Activated T-cell treated with anti-CD3 and anti-CD28 coated beads, Interleukin-2, amount 50 U/mL, for 24 hours (primary cell): ENCODE data around the gene XPO1.
"Not testable (repeated sequence)": the region's sequence is repeated elsewhere in the genome, so short reads cannot be mapped to it uniquely, and the experiment has no call there.

Experiments used
- DNase-seq: peaks from one replicate; pipeline ENCODE4 v3.0.0-alpha.2; 2020
- H3K27ac Mint-ChIP-seq: 2 replicates; pipeline ENCODE4 v1.8.0; 2020; ENCODE audit warnings: mild to moderate bottlenecking, mixed read lengths
- H3K27me3 Mint-ChIP-seq: 2 replicates; pipeline ENCODE4 v1.8.0; 2020; ENCODE audit warnings: mixed read lengths
- H3K36me3 Mint-ChIP-seq: 2 replicates; pipeline ENCODE4 v1.8.0; 2020; ENCODE audit warnings: low read depth, mixed read lengths
- H3K4me1 Mint-ChIP-seq: 2 replicates; pipeline ENCODE4 v1.8.0; 2020; ENCODE audit warnings: low read depth, mixed read lengths
- H3K4me3 Mint-ChIP-seq: 2 replicates; pipeline ENCODE4 v1.8.0; 2020; ENCODE audit warnings: mild to moderate bottlenecking, moderate library complexity, mixed read lengths
- H3K9me3 Mint-ChIP-seq: 2 replicates; pipeline ENCODE4 v1.8.0; 2020; ENCODE audit warnings: mixed read lengths

Gene XPO1, protein sequence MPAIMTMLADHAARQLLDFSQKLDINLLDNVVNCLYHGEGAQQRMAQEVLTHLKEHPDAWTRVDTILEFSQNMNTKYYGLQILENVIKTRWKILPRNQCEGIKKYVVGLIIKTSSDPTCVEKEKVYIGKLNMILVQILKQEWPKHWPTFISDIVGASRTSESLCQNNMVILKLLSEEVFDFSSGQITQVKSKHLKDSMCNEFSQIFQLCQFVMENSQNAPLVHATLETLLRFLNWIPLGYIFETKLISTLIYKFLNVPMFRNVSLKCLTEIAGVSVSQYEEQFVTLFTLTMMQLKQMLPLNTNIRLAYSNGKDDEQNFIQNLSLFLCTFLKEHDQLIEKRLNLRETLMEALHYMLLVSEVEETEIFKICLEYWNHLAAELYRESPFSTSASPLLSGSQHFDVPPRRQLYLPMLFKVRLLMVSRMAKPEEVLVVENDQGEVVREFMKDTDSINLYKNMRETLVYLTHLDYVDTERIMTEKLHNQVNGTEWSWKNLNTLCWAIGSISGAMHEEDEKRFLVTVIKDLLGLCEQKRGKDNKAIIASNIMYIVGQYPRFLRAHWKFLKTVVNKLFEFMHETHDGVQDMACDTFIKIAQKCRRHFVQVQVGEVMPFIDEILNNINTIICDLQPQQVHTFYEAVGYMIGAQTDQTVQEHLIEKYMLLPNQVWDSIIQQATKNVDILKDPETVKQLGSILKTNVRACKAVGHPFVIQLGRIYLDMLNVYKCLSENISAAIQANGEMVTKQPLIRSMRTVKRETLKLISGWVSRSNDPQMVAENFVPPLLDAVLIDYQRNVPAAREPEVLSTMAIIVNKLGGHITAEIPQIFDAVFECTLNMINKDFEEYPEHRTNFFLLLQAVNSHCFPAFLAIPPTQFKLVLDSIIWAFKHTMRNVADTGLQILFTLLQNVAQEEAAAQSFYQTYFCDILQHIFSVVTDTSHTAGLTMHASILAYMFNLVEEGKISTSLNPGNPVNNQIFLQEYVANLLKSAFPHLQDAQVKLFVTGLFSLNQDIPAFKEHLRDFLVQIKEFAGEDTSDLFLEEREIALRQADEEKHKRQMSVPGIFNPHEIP (N-terminal part only)

GRCh38 chr2:61538200-61538919 is at the start of gene XPO1:
Gene XPO1 (minus strand): TSS chr2:61538356. CDS start chr2:61533897, 4,459 bp downstream.
- peak within 1 kb of the TSS; percentile 100 for H3K27ac Mint-ChIP-seq
- H3K4me1 Mint-ChIP-seq = peaks cover 43% of the 10 kb centered on the region
- DNase-seq = peak; percentile 99
- peaks cover 46% of the 10 kb centered on the region for H3K36me3 Mint-ChIP-seq
- no peaks in the 10 kb centered on the region for H3K27me3 Mint-ChIP-seq
- H3K9me3 Mint-ChIP-seq = no peaks in the 10 kb centered on the region
- peak within 1 kb of the TSS; percentile 95 for H3K4me3 Mint-ChIP-seq

DNA sequence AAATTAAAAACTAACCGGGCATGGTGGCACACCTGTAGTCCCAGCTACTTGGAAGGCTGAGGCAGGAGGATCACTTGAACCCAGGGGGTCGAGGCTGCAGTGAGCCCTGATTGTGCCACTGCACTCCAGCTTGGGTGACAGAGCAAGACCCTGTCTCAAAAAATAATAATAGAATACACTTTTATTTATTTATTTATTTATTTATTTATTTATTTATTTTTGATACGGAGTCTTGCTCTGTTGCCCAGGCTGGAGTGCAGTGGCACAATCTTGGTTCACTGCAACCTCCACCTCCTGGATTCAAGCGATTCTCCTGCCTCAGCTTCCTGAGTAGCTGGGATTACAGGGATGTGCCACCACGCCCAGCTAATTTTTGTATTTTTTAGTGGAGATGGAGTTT is 48.8 kb upstream of the XPO1 start:
- not testable (repeated sequence) for DNase-seq, H3K27ac Mint-ChIP-seq, H3K9me3 Mint-ChIP-seq, H3K27me3 Mint-ChIP-seq, H3K4me3 Mint-ChIP-seq, H3K4me1 Mint-ChIP-seq, H3K36me3 Mint-ChIP-seq

GRCh38 chr2:61585383-61585782 is 47.2 kb upstream of the XPO1 start:
- H3K36me3 Mint-ChIP-seq = no peaks in the 10 kb centered on the region
- no peak overlapping the region for H3K4me3 Mint-ChIP-seq
- no peaks in the 10 kb centered on the region for H3K27me3 Mint-ChIP-seq
- no peak for DNase-seq
- no peak overlapping the region for H3K27ac Mint-ChIP-seq
- no peaks in the 10 kb centered on the region for H3K9me3 Mint-ChIP-seq
- peaks cover 6% of the 10 kb centered on the region for H3K4me1 Mint-ChIP-seq

GRCh38 chr2:61584368-61584767 is 46.2 kb upstream of the XPO1 start:
- H3K27me3 Mint-ChIP-seq = not testable (repeated sequence)

GRCh38 chr2:61582165-61582564 is 44.0 kb upstream of the XPO1 start:
- no peaks in the 10 kb centered on the region for H3K27me3 Mint-ChIP-seq
- no peaks in the 10 kb centered on the region for H3K9me3 Mint-ChIP-seq
- H3K4me1 Mint-ChIP-seq = peaks cover 6% of the 10 kb centered on the region
- no peak overlapping the region for H3K4me3 Mint-ChIP-seq
- no peak for DNase-seq
- no peaks in the 10 kb centered on the region for H3K36me3 Mint-ChIP-seq
- H3K27ac Mint-ChIP-seq = no peak overlapping the region

More at GRCh38 chr2:61584368-61584767, 46.2 kb upstream of the XPO1 start:
- not testable (repeated sequence) for H3K9me3 Mint-ChIP-seq, H3K4me1 Mint-ChIP-seq, H3K27ac Mint-ChIP-seq, H3K36me3 Mint-ChIP-seq, DNase-seq, H3K4me3 Mint-ChIP-seq

DNA sequence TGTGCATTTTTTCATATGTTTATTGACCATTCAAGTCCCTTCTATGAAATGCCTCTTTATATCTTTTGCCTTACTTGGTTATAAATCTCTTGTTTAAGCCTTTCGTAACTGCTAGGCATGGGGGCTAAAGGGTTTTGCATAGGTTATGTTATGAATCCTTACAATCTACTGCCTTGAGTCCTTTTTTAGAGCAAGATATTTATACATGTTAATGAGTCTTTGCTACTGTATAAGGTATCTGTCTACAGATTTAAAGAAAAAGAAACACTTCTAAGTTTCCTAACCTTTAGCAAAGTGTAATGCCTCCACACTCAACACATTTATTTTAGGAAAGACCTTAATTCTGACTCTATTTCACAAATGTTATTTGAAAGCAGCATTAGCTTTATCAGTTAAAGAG is 43.6 kb upstream of the XPO1 start:
- Mint-ChIP-seq H3K9me3 (no peaks in the 10 kb centered on the region), H3K27ac (no peak overlapping the region), H3K4me3 (no peak overlapping the region), H3K36me3 (no peaks in the 10 kb centered on the region), H3K27me3 (no peaks in the 10 kb centered on the region), H3K4me1 (peaks cover 6% of the 10 kb centered on the region)
- no peak for DNase-seq

DNA sequence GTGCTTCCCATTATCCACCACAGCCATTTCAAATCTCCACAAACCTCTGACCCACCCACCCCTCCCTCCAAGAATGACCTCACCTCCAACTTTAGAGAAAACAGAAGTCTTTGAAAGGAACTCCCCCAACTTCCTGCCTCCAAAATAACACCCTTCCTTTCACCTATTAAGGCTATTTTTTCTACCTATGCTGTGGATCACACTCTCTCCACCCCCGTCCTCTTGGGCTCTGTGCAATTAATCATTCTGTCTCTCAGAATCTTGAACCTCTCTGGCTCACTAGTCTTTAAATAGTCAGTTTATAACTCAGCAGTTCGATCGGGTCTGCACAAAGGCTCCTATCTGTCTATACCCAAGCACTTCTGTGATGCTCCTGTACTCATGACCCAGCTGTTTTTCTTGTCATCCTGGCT is 37.3 kb upstream of the XPO1 start:
- no peak overlapping the region for H3K4me3 Mint-ChIP-seq
- H3K27me3 Mint-ChIP-seq = no peaks in the 10 kb centered on the region
- H3K27ac Mint-ChIP-seq = peak overlapping the region; percentile 45
- no peak for DNase-seq
- H3K9me3 Mint-ChIP-seq = no peaks in the 10 kb centered on the region
- H3K36me3 Mint-ChIP-seq = no peaks in the 10 kb centered on the region
- H3K4me1 Mint-ChIP-seq = peaks cover 11% of the 10 kb centered on the region

DNA sequence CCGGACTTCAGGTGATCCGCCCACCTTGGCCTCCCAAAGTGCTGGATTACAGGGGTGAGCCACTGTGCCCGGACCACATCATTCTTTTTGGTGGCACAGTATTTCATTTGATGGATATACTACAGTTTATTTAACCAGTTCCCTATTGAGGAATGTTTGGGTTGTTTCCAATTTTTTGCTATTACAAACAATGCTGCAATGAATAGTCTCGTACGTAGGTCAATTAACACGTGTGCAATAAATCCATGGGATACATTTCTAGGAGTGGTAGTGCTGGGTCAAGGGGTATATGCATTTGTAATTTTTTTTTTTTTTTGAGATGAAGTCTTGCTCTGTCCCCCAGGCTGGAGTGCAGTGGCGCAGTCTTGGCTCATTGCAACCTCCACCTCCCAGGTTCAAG is 28.4 kb upstream of the XPO1 start:
- DNase-seq = no peak
- Mint-ChIP-seq H3K4me1 (no peaks in the 10 kb centered on the region), H3K27ac (no peak overlapping the region), H3K4me3 (no peak overlapping the region), H3K36me3 (no peaks in the 10 kb centered on the region), H3K27me3 (no peaks in the 10 kb centered on the region), H3K9me3 (no peaks in the 10 kb centered on the region)

DNA sequence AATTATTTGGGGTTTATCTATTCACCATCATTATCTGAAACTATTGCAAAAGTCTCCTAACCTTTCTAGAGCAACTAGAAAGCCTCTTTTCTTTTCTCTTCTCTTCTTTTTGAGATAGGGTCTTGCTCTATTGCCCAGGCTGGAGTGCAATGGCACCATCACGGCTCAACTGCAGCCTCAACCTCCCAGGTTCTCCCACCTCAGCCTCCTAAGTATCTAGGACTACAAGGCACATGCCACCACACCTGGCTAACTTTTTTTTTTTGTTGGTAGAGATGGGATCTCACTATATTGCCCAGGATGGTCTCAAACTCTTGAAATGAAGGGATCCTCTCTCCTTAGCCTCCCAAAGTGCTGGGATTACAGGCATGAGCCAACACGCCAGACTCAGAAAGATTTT is 24.5 kb upstream of the XPO1 start:
- no peaks in the 10 kb centered on the region for H3K27me3 Mint-ChIP-seq

DNA sequence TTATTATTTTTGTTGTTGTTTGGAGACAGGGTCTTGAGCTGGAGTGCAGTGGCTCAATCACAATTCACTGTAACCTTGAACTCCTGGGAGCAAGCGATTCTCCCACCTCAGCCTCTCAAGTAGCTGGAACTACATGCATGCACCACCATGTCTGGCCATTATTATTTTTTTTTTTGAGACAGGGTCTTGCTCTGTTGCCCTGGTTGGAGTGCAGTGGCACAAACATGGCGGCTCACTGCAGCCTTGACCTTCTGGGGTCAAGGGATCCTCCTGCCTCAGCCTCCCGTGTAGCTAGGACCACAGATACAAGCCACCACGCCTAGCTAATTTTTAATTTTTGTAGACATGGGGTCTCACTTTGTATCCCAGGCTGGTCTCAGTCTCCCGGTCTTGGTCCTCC is 20.0 kb upstream of the XPO1 start:
- Mint-ChIP-seq H3K4me1 (no peaks in the 10 kb centered on the region), H3K27me3 (no peaks in the 10 kb centered on the region), H3K27ac (no peak overlapping the region), H3K4me3 (no peak overlapping the region), H3K36me3 (no peaks in the 10 kb centered on the region), H3K9me3 (no peaks in the 10 kb centered on the region)
- DNase-seq = no peak

More for the DNA sequence above, 24.5 kb upstream of the XPO1 start:
- H3K9me3 Mint-ChIP-seq = no peaks in the 10 kb centered on the region
- no peak overlapping the region for H3K4me3 Mint-ChIP-seq
- H3K36me3 Mint-ChIP-seq = no peaks in the 10 kb centered on the region
- no peak for DNase-seq
- H3K27ac Mint-ChIP-seq = no peak overlapping the region
- no peaks in the 10 kb centered on the region for H3K4me1 Mint-ChIP-seq

GRCh38 chr2:61557381-61557780 is 19.2 kb upstream of the XPO1 start:
- H3K36me3 Mint-ChIP-seq = no peaks in the 10 kb centered on the region
- H3K27ac Mint-ChIP-seq = no peak overlapping the region
- no peaks in the 10 kb centered on the region for H3K4me1 Mint-ChIP-seq
- H3K27me3 Mint-ChIP-seq = no peaks in the 10 kb centered on the region
- no peak overlapping the region for H3K4me3 Mint-ChIP-seq
- no peaks in the 10 kb centered on the region for H3K9me3 Mint-ChIP-seq
- DNase-seq = no peak

- Mint-ChIP-seq H3K4me3 (no peak overlapping the region), H3K4me1 (no peaks in the 10 kb centered on the region), H3K27me3 (no peaks in the 10 kb centered on the region), H3K27ac (no peak overlapping the region), H3K9me3 (no peaks in the 10 kb centered on the region), H3K36me3 (no peaks in the 10 kb centered on the region)
- DNase-seq = no peak
Measured at GRCh38 chr2:61554604-61555003, 16.4 kb upstream of the XPO1 start.

DNA sequence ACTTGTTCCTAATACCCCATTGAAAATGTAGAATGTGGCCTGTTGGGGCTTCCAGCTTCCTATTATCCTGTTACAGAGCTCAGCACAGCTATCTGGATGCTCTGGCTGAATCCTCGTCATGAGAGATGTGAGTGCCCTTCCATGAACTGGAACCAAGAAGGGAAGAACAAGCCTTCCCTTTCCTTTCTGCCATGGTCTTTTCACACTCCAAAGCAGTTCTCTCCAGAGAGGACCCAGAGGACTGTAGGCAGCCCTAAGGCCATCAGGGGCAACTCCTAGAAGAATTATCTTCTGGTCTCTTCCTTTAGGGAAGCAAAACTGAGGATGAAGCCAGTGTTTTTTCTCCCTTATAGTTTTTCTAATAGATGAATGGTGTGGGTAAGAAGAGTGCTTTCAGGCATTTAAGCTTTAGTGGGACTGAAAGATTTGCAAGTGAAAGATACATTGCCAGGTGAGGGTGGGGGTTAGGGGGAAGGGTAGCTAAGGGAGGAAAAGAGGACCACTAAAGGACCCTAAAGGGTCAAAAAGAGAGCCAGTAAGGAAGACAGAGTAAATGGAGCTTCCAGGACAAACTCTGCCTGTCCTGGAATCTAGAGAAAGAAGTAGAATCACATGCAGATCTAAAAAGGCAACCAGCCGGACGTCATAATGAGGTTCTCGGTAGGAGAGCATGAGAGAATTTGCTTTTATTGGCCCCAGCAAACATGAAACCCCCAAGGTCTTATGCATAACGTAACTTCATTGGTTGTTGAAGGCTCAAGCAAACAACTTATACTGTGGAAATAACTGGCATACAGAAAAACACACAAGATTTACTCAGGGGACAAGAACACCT is 12.4 kb upstream of the XPO1 start:
- DNase-seq = no peak
- Mint-ChIP-seq H3K4me1 (no peaks in the 10 kb centered on the region), H3K4me3 (no peak overlapping the region), H3K27ac (no peak overlapping the region), H3K9me3 (no peaks in the 10 kb centered on the region), H3K36me3 (no peaks in the 10 kb centered on the region), H3K27me3 (no peaks in the 10 kb centered on the region)
